Epithelial cell of esophagus (primary cell): ENCODE data around the gene TMEM169.

ENCODE experiments used
- DNase-seq: peaks from one replicate; pipeline ENCODE4 v3.0.0; 2010; ENCODE audit warnings: low read depth
- H3K4me3 ChIP-seq: 2 replicates; pipeline ENCODE4 v1.5.1; 2011; ENCODE audit warnings: mild to moderate bottlenecking, low read length, control low read depth
- TF ChIP-seq, protein P1 (sequence below): IDR thresholded peaks from 2 replicates; pipeline ENCODE4 v1.5.1; 2011; ENCODE audit warnings: low read depth, mild to moderate bottlenecking, low read length, control low read depth, inconsistent platforms; ENCODE audit not compliant: insufficient read depth; ENCODE audit errors: missing control alignments

Gene TMEM169

DNA sequence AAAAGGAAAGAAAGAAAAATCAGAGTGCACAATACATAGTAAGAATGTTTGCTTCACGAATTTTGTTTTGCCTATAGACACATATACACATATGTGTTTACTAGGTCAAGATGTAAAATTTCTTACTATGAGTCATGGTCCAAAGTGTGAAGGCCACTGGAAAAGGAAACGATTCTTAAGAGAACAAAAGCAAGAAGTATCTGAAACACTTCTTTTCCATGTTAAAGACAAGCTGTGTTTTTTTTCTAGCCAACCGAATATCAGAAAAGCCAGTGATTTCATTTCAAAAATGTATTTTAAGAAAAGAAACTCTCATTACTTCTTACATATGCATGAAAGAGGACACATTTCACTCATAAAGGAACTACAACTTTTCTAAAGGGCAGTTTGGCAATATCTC lies 25.0 kb upstream of the TMEM169 start:
- TF ChIP-seq, protein P1, sequence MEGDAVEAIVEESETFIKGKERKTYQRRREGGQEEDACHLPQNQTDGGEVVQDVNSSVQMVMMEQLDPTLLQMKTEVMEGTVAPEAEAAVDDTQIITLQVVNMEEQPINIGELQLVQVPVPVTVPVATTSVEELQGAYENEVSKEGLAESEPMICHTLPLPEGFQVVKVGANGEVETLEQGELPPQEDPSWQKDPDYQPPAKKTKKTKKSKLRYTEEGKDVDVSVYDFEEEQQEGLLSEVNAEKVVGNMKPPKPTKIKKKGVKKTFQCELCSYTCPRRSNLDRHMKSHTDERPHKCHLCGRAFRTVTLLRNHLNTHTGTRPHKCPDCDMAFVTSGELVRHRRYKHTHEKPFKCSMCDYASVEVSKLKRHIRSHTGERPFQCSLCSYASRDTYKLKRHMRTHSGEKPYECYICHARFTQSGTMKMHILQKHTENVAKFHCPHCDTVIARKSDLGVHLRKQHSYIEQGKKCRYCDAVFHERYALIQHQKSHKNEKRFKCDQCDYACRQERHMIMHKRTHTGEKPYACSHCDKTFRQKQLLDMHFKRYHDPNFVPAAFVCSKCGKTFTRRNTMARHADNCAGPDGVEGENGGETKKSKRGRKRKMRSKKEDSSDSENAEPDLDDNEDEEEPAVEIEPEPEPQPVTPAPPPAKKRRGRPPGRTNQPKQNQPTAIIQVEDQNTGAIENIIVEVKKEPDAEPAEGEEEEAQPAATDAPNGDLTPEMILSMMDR = no peak
- no peak overlapping the region for H3K4me3 ChIP-seq
- no peak for DNase-seq

DNA sequence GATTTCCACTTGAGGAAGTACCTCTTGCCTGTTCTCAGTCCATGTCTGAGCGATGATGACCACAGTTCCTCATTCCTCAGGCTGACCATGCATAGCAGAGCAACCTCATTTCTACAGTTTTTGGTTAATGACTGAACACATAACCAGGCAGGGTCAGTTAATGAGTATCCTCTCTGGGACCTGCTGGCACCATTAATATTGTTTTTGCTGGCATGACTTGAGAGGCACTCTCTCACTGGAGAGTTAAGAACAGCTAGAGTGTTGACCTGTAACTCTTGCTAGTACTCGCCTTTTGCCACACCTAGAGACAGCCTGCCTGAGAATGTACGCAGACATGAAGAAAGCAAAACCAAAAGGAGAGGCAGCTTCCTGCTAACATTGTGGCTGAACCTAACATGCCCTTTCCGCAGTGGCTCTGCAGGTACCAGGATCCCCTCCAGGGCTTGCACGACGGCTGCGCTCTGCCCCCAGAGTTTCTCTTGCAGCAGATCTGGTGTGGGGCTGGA lies 24.0 kb upstream of the TMEM169 start:
- no peak overlapping the region for H3K4me3 ChIP-seq
- DNase-seq = peak; percentile 67
- TF ChIP-seq, protein P1 = no peak

DNA sequence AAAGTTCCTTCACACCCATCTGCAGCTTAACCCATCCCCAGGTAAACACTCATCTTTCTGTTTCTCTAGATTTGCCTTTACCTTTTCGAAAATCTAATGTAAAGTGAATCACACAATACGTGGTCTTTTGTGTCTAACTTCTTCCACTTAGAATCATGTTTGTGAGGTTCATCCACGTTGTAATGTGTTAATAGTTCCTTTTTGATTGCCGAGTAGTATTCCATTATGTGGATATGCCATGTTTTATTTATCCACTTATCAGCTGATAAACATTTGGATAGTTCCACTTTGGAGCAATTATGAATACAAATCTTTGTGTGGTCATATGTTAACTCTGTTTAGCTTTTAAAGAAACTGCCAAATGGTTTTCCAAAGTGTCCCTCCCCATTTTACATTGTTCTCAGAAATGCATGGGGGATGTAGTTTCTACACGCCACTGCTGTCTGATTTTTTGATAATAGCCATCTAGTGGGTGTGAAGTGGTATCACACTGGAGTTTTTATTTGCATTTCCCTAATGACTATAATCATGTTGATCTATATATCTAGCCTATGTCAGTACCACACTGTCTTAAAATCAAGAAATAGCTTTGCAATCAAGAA lies 22.4 kb upstream of the TMEM169 start:
- no peak overlapping the region for H3K4me3 ChIP-seq
- no peak for DNase-seq
- TF ChIP-seq, protein P1 = peak; percentile 29

DNA sequence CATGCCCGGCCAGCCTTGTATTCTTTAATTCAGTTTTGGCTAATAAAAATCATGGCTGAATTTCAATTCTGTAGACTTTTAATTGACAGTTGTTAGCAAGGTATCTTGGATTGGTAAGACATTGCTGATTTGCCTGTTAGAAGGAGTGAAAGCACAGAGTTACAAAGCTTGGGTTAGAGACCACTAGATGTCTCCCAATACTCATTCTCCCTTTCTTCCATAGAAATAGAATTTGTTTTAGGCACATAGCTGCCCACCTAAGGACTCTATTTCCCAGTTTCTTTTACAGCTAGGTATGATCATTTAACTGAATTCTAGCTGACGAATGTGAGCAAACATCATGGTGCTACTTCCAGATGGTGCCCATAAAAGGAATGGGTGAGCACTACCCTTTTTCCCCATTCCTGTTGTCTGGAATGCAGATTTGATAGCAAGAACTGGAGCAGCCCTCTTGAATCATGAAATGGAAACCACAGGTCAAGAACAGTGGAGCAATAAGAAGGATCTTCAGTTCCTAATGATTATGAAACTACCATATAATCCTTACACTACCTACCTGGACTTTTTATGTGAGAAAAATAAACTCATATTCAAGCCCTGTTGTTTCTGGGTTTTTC lies 17.6 kb upstream of the TMEM169 start:
- no peak for DNase-seq
- no peak overlapping the region for H3K4me3 ChIP-seq
- TF ChIP-seq, protein P1 = no peak

DNA sequence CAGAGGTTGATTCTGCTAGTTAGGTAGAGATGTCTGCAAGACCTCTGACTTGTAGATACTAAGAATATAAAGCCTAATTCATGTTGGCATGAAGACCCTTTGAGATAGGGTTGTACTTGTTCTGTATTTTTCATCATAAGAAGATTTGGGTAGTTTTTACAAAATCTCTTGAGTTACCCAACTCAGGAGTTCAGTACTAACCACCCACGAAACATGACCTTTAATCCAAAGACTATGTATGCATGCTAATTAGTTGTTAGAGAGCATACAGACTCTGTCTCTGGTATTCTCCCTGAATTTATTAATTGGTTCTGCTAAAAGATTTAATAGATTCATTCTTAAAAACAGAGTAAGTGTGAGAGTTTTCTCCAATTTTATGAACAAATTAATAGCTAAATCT lies 17.1 kb upstream of the TMEM169 start:
- TF ChIP-seq, protein P1 = no peak
- no peak for DNase-seq
- H3K4me3 ChIP-seq = no peak overlapping the region

DNA sequence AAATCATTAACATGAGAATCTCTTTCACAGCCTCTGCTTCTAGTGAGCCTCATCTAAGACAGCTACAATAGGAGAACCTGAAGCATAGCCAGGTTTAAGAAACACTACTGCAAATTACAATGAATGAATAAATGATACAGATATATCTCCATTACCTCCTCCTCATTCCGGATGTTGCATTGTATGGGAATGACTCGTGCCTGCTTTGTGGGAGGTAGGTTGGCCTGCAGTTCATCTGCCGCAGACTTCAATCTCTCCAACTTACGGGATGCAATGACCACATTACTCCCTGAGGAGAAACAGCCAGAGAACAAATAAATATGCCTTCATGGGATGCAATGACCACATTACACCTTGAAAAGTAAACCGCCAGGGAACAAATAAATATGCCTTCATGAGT lies 15.5 kb upstream of the TMEM169 start:
- DNase-seq = peak; percentile 29
- TF ChIP-seq, protein P1 = no peak

DNA sequence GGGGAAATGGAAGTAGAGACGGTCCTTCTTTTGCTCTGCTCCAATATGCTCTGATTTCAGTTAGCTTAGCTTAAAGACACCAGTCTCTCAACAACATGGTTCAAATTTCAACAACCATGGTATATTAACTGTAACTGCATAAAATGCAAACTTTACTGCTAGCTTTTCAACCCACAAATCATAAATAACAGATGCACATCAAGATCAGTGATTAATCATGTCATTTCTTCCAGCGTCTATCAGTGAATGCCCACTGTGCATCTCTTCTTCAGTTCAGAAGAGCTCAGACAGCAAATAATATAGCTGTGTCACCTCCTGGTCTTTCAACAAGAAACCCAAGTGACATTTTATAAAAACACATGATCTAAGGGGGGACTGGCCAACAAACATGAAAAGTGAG lies 12.7 kb upstream of the TMEM169 start:
- TF ChIP-seq, protein P1 = no peak
- no peak for DNase-seq
- no peak overlapping the region for H3K4me3 ChIP-seq

More for the DNA sequence above, 15.5 kb upstream of the TMEM169 start:
- H3K4me3 ChIP-seq = no peak overlapping the region
